Ovary (tissue), 3 donors: ENCODE results near the gene BRICD5.

Experiments
- CTCF ChIP-seq, 3 donors: fragments of 450-650 bp in 2 of 3; fragments of 200-600 bp in 1 of 3; IDR thresholded peaks; one replicate each; pipeline versions ENCODE4 v1.5.1 to v1.8.0; 2016 to 2022; ENCODE audit warnings: antibody characterized with exemption in 3 of 3, mild to moderate bottlenecking in 1 of 3
- POLR2A ChIP-seq: fragments of 450-650 bp; IDR thresholded peaks from one replicate; pipeline ENCODE4 v1.6.1; 2017; ENCODE audit warnings: antibody characterized with exemption, mild to moderate bottlenecking, moderate library complexity
- donor health status: DM: no; HTN: no; CAD: no.

GRCh38 chr16:2233872-2234812 is 23.5 kb upstream of the BRICD5 start:
- TF ChIP-seq CTCF (IDR thresholded peaks at IDR 0.05): no peak
- no peak for TF ChIP-seq POLR2A
